Naive thymus-derived CD4-positive, alpha-beta T cell (primary cell): ENCODE results near the gene RAB11B. TPM values are rescaled to one million over a fixed set of nuclear protein-coding genes. Genes with fewer than 3 reads are reported as not detected.
"Not testable (repeated sequence)": the region's sequence is repeated elsewhere in the genome, so short reads cannot be mapped to it uniquely, and the experiment has no call there.

Experiments used
- ATAC-seq: fragments of 150-1000 bp; cut with Tn5 transposase; 2 replicates; pipeline ENCODE4 v1.10.0; 2021; ENCODE audit warnings: mild to moderate bottlenecking, moderate library complexity
- CTCF ChIA-PET: fragments of 350-600 bp; sonication (Branson Sonifier 250); formaldehyde crosslinking; loops from one replicate; lab custom pipeline; 2021; ENCODE audit warnings: antibody characterized with exemption; lab: Charles Lee
- POLR2A ChIA-PET: fragments of 350-600 bp; sonication (Branson Sonifier 250); formaldehyde crosslinking; loops from one replicate; lab custom pipeline; 2021; ENCODE audit warnings: antibody characterized with exemption, inconsistent platforms; lab: Charles Lee
- DNase-seq, 9 donors: peaks; one replicate each; pipeline versions ENCODE4 v3.0.0 to v3.0.0-alpha.2; 2020 to 2022; ENCODE audit warnings: mixed read lengths in 1 of 9
- H3K27ac ChIP-seq: one replicate; pipeline ENCODE4 v1.7.0; 2013; ENCODE audit warnings: mild to moderate bottlenecking, low read depth, low read length, moderate library complexity
- H3K27me3 ChIP-seq, 2 donors: one replicate each; pipeline ENCODE4 v1.7.0; 2013; ENCODE audit warnings: low read length in 2 of 2, mild to moderate bottlenecking in 2 of 2, moderate library complexity in 2 of 2; ENCODE audit not compliant: control insufficient read depth in 2 of 2, insufficient read depth in 2 of 2
- H3K36me3 ChIP-seq, 3 experiments: 1 replicate in 2 of 3; 2 replicates in 1 of 3; pipeline ENCODE4 v1.7.0; 2013; ENCODE audit warnings: low read length in 3 of 3, mild to moderate bottlenecking in 3 of 3, moderate library complexity in 1 of 3; ENCODE audit not compliant: insufficient read depth in 3 of 3, control insufficient read depth in 2 of 3
- H3K4me1 ChIP-seq, 2 donors: one replicate each; pipeline ENCODE4 v1.7.0; 2013; ENCODE audit warnings: low read length in 2 of 2, mild to moderate bottlenecking in 2 of 2, moderate library complexity in 1 of 2; ENCODE audit not compliant: control insufficient read depth in 2 of 2, insufficient read depth in 2 of 2
- H3K4me3 ChIP-seq: 2 replicates; pipeline ENCODE4 v1.7.0; 2013; ENCODE audit warnings: mild to moderate bottlenecking, low read length
- H3K9me3 ChIP-seq, 3 experiments: 1 replicate in 2 of 3; 2 replicates in 1 of 3; pipeline ENCODE4 v1.7.0; 2013; ENCODE audit warnings: low read length in 3 of 3; ENCODE audit not compliant: control insufficient read depth in 2 of 3
- H3K27ac Mint-ChIP-seq, 9 donors: one replicate each; pipeline ENCODE4 v1.8.0; 2020 to 2022; ENCODE audit warnings: mixed read lengths in 9 of 9, mild to moderate bottlenecking in 8 of 9, moderate library complexity in 5 of 9, inconsistent platforms in 2 of 9
- H3K27me3 Mint-ChIP-seq, 5 donors: one replicate each; pipeline ENCODE4 v1.8.0; 2021 to 2022; ENCODE audit warnings: mixed read lengths in 5 of 5, mild to moderate bottlenecking in 1 of 5
- H3K36me3 Mint-ChIP-seq, 5 donors: one replicate each; pipeline ENCODE4 v1.8.0; 2020 to 2022; ENCODE audit warnings: mixed read lengths in 5 of 5, mild to moderate bottlenecking in 3 of 5, inconsistent platforms in 1 of 5
- H3K4me1 Mint-ChIP-seq, 7 donors: one replicate each; pipeline ENCODE4 v1.8.0; 2020 to 2022; ENCODE audit warnings: mixed read lengths in 7 of 7, mild to moderate bottlenecking in 3 of 7, inconsistent platforms in 1 of 7
- H3K4me3 Mint-ChIP-seq, 10 donors: one replicate each; pipeline ENCODE4 v1.8.0; 2020 to 2022; ENCODE audit warnings: mild to moderate bottlenecking in 10 of 10, mixed read lengths in 10 of 10, moderate library complexity in 6 of 10, inconsistent platforms in 2 of 10
- H3K9me3 Mint-ChIP-seq, 11 donors: one replicate each; pipeline ENCODE4 v1.8.0; 2020 to 2022; ENCODE audit warnings: mixed read lengths in 11 of 11, mild to moderate bottlenecking in 4 of 11, inconsistent platforms in 1 of 11, moderate library complexity in 1 of 11
- intact Hi-C, 2 donors: fragments of 100-400 bp; cut with micrococcal nuclease; formaldehyde crosslinking; loops; one replicate each; pipeline ENCODE4 v1.15.1; 2023
- polyA plus RNA-seq, 2 donors: library from polyadenylated mRNA; unstranded; fragments of 300-500 nt; fragmentation: Illumina TruSeq; gene quantifications; one replicate each; pipeline ENCODE4 v1.2.3, GENCODE V29; 2021
- total RNA-seq, 6 experiments: library from RNA in 5 of 6; stranded (reverse) in 5 of 6; gene quantifications; 1 replicate in 5 of 6; 2 replicates in 1 of 6; pipeline ENCODE4 v1.2.3 and lab custom pipeline; 2021 to 2026

RAB11B gene
- total and polyA plus RNA-seq, 7 experiments from 2014 or later: 53.1 to 113 (median 95.3) TPM

DNA sequence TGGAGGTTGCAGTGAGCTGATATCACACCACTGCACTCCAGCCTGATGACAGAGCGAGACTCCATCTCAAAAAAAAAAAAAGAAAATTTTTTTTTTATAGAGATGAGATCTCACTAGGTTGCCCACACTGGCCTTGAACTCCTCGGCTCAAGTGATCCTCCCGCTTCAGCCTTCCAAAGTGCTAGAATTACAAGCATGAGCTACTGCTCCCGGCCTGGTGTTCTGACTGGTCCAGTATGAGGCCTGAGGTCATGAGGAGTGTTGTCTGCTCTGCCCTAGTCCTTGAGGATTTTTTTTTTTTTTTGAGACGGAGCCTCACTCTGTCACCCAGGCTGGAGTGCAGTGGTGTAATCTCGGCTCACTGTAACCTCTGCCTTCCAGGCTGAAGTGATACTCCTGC, 35.2 kb downstream of the RAB11B start:
- H3K9me3 ChIP-seq, H3K27ac ChIP-seq, H3K4me3 ChIP-seq, ATAC-seq, H3K4me3 Mint-ChIP-seq, H3K9me3 Mint-ChIP-seq, H3K27me3 ChIP-seq, DNase-seq, POLR2A ChIA-PET, H3K4me1 Mint-ChIP-seq, H3K4me1 ChIP-seq, intact Hi-C loops, H3K27ac Mint-ChIP-seq, H3K27me3 Mint-ChIP-seq: not testable (repeated sequence)
- CTCF ChIA-PET: interaction anchor here (0.6 to 1.7 kb wide), 2 partner anchors 70 to 703 kb away, joined by 3 read pairs; no protein-coding TSS in a partner anchor
- H3K36me3 Mint-ChIP-seq: peaks cover 0 to 19% (median 4%) of the 10 kb centered on the region in 5 donors
- H3K36me3 ChIP-seq: peaks cover 0 to 16% (median 5%) of the 10 kb centered on the region in 3 experiments

DNA sequence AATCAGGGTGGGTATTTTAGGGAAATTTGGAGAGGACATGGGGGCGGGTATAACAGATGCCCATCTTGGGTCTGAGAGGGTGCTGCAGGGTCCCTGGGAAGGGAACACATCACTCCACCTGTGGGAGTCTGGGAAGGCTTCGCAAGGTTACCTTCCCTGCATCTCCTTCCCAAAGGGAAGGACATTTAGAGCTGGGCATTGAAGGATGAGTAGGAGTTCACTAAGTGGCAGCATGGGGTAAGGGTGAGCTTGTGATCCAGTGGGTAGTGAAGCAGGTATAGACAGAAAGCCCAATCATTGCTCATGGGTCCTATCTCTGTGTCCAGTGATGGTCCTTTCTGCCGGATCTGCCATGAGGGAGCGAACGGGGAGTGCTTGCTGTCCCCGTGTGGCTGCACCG, 36.1 kb downstream of the RAB11B start:
- no peaks in the 10 kb centered on the region for H3K27me3 Mint-ChIP-seq
- no peak overlapping the region for H3K4me3 Mint-ChIP-seq
- no peak overlapping the region for H3K4me3 ChIP-seq
- H3K9me3 ChIP-seq: no peaks in the 10 kb centered on the region
- CTCF ChIA-PET: interaction anchor here (1.7 kb wide), 1 partner anchor 71 kb away, joined by 3 read pairs; no protein-coding TSS in a partner anchor
- no peaks in the 10 kb centered on the region for H3K27me3 ChIP-seq
- peaks cover 0 to 25% (median 5%) of the 10 kb centered on the region in 3 experiments for H3K36me3 ChIP-seq
- no peak overlapping the region for H3K27ac Mint-ChIP-seq
- no peaks in the 10 kb centered on the region for H3K4me1 ChIP-seq
- peaks cover 0 to 24% (median 4%) of the 10 kb centered on the region in 5 donors for H3K36me3 Mint-ChIP-seq
- H3K27ac ChIP-seq: no peak overlapping the region
- no peak for DNase-seq
- POLR2A ChIA-PET: no interaction called here
- ATAC-seq: no peak
- H3K9me3 Mint-ChIP-seq: peaks cover 0 to 1% (median 0%) of the 10 kb centered on the region in 11 donors
- intact Hi-C loops: no loop called here
- H3K4me1 Mint-ChIP-seq: peaks cover 0 to 6% (median 0%) of the 10 kb centered on the region in 7 donors

DNA sequence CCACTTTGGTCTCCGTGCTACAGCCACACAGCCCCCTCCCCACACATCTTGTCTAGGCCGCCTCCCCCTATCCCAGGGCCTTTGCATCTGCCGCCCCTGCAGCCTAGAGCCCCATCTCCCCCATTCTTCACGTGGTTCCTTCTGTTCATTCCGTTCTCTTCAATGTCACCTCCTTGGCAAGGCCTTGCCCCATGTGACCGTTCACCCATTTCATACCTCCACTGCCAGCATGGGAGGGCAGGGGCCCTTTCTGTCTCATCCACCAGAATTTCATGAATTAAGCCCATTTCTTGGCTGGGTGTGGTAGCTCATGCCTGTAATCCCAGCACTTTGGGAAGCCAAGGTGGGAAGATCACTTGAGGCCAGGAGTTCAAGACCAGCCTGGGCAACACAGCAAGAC, 38.9 kb downstream of the RAB11B start:
- ATAC-seq: no peak

DNA sequence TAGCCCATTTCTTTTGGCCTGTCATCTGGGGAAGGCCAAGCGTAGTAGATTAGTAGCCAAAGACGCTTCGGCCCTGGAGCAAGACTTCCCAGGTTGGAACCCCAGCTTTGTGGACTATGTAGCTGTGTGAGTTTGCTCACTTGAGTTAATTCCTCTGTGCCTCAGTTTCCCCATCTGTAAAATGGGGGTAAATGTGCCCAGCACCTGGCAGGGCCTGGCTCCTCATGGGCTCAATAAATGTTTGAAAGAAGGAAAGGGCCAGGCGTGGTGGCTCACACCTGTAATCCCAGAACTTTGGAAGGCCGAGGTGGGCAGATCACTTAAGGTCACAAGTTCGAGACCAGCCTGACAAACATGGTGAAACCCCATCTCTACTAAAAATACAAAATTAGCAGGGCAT, 39.7 kb downstream of the RAB11B start:
- H3K36me3 Mint-ChIP-seq: peaks cover 0 to 18% (median 4%) of the 10 kb centered on the region in 5 donors
- H3K4me3 Mint-ChIP-seq: no peak overlapping the region
- ChIA-PET CTCF (no interaction called here), POLR2A (no interaction called here)
- Histone ChIP-seq H3K4me3 (no peak overlapping the region), H3K36me3 (peaks cover 0 to 20% (median 0%) of the 10 kb centered on the region in 3 experiments), H3K9me3 (no peaks in the 10 kb centered on the region), H3K27me3 (no peaks in the 10 kb centered on the region), H3K4me1 (no peaks in the 10 kb centered on the region), H3K27ac (no peak overlapping the region)
- peaks cover 0 to 2% (median 0%) of the 10 kb centered on the region in 7 donors for H3K4me1 Mint-ChIP-seq
- H3K9me3 Mint-ChIP-seq: no peaks in the 10 kb centered on the region
- intact Hi-C loops: no loop called here
- no peak for ATAC-seq
- no peak overlapping the region for H3K27ac Mint-ChIP-seq
- no peaks in the 10 kb centered on the region for H3K27me3 Mint-ChIP-seq
- no peak for DNase-seq

More for the DNA sequence above, 38.9 kb downstream of the RAB11B start:
- intact Hi-C loops: no loop called here
- H3K36me3 Mint-ChIP-seq: peaks cover 0 to 18% (median 4%) of the 10 kb centered on the region in 5 donors
- peaks cover 0 to 2% (median 0%) of the 10 kb centered on the region in 7 donors for H3K4me1 Mint-ChIP-seq
- no peaks in the 10 kb centered on the region for H3K27me3 ChIP-seq
- no peaks in the 10 kb centered on the region for H3K4me1 ChIP-seq
- H3K36me3 ChIP-seq: peaks cover 0 to 20% (median 0%) of the 10 kb centered on the region in 3 experiments
- peak overlapping the region in 1 of 9 donors; percentile 19 for H3K27ac Mint-ChIP-seq
- H3K4me3 Mint-ChIP-seq: no peak overlapping the region
- ChIA-PET CTCF (no interaction called here), POLR2A (no interaction called here)
- H3K9me3 Mint-ChIP-seq: no peaks in the 10 kb centered on the region
- no peak overlapping the region for H3K27ac ChIP-seq
- no peaks in the 10 kb centered on the region for H3K9me3 ChIP-seq
- DNase-seq: no peak
- H3K4me3 ChIP-seq: no peak overlapping the region
- H3K27me3 Mint-ChIP-seq: no peaks in the 10 kb centered on the region

DNA sequence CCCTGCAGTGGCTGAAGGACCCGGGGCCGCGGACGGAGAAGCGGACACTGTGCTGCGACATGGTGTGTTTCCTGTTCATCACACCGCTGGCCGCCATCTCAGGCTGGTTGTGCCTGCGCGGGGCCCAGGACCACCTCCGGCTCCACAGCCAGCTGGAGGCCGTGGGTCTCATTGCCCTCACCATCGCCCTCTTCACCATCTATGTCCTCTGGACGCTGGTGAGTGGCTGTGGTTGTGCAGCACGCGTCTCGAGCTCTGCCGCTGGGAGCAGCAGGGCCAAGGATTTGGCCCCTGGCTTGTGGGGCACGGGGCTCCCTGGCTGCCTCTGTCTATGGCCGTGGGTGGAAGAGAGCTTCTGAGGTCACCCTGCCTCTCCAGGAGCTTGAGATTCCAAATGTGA, 40.5 kb downstream of the RAB11B start:
- Histone ChIP-seq H3K27me3 (no peaks in the 10 kb centered on the region), H3K9me3 (no peaks in the 10 kb centered on the region), H3K36me3 (peaks cover 0 to 23% (median 0%) of the 10 kb centered on the region in 3 experiments), H3K4me1 (no peaks in the 10 kb centered on the region), H3K27ac (no peak overlapping the region), H3K4me3 (no peak overlapping the region)
- POLR2A ChIA-PET: interaction anchor here (0.7 kb wide), 1 partner anchor 10 kb away, joined by 3 read pairs; no protein-coding TSS in a partner anchor
- Mint-ChIP-seq H3K4me3 (no peak overlapping the region), H3K4me1 (peaks cover 0 to 6% (median 3%) of the 10 kb centered on the region in 7 donors), H3K27ac (no peak overlapping the region), H3K9me3 (no peaks in the 10 kb centered on the region), H3K36me3 (peaks cover 0 to 18% (median 5%) of the 10 kb centered on the region in 5 donors), H3K27me3 (no peaks in the 10 kb centered on the region)
- intact Hi-C loops: no loop called here
- no peak for DNase-seq
- CTCF ChIA-PET: no interaction called here
- no peak for ATAC-seq

DNA sequence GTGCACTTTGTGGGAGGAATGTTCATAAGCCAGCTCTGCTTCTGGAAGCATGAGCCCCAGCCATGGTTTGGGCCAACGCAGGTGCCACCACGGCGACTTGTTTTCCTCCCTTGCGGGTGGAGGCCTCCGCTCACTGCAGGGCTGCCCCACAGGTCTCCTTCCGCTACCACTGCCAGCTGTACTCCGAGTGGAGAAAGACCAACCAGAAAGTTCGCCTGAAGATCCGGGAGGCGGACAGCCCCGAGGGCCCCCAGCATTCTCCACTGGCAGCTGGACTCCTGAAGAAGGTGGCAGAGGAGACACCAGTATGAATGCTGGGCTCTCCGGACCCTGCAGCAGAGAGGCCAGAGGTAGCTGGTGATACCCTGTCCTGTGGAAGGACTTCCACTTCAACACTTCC, 48.1 kb downstream of the RAB11B start:
- Histone ChIP-seq H3K4me3 (no peak overlapping the region), H3K36me3 (peaks cover 0 to 9% (median 0%) of the 10 kb centered on the region in 3 experiments), H3K27me3 (no peaks in the 10 kb centered on the region), H3K9me3 (no peaks in the 10 kb centered on the region), H3K4me1 (no peaks in the 10 kb centered on the region), H3K27ac (no peak overlapping the region)
- peaks cover 0 to 15% (median 9%) of the 10 kb centered on the region in 7 donors for H3K4me1 Mint-ChIP-seq
- peaks cover 0 to 5% (median 0%) of the 10 kb centered on the region in 5 donors for H3K36me3 Mint-ChIP-seq
- no peaks in the 10 kb centered on the region for H3K9me3 Mint-ChIP-seq
- ATAC-seq (no peak), DNase-seq (no peak)
- POLR2A ChIA-PET: interaction anchor here (0.6 to 1.0 kb wide), 2 partner anchors 48 to 76 kb away, joined by 4 read pairs; partner anchors contain the start of gene RAB11B
- H3K27me3 Mint-ChIP-seq: no peaks in the 10 kb centered on the region
- H3K27ac Mint-ChIP-seq: no peak overlapping the region
- intact Hi-C loops: no loop called here
- no peak overlapping the region for H3K4me3 Mint-ChIP-seq
- CTCF ChIA-PET: no interaction called here
